RCC 7860 (cell line): ENCODE measurements around the gene HLA-DRB1.
"Not testable (repeated sequence)": the region's sequence is repeated elsewhere in the genome, so short reads cannot be mapped to it uniquely, and the experiment has no call there.

Experiments
- DNase-seq: peaks from one replicate; pipeline ENCODE4 v3.0.0-alpha.2; 2015; ENCODE audit warnings: low spot score
- FAIRE-seq: peaks from 2 replicates; lab custom pipeline; 2012; peaks lifted over from hg19 to GRCh38; lab: Jason Lieb, UNC

The HLA-DRB1 gene

GRCh38 chr6:32565511-32565910 lies 24.1 kb downstream of the HLA-DRB1 start:
- FAIRE-seq = no peak
- no peak for DNase-seq

DNA sequence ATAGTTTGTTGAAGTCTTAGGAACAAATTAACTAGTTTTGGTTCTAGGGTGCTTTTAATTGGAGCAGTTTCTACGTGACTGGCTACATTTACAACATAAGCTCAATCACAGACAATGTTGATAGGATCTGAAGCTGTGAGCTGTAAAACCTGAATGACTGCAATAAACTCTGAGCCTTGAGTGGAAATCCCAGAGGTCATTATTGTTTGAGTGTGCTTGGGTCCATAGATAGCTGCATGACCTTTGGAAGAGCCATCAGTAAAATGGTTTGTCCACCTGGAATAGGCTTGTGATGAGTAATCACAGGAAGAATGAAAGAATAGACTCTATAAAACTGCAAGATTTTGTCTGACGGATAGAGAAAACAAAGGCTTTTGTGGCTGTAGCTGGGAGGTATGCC lies 26.7 kb downstream of the HLA-DRB1 start:
- no peak for FAIRE-seq
- DNase-seq = no peak

- DNase-seq (no peak), FAIRE-seq (no peak)
Observed at GRCh38 chr6:32559747-32560146, 29.9 kb downstream of the HLA-DRB1 start.

GRCh38 chr6:32558426-32559057 lies 31.1 kb downstream of the HLA-DRB1 start:
- FAIRE-seq (no peak), DNase-seq (no peak)

DNA sequence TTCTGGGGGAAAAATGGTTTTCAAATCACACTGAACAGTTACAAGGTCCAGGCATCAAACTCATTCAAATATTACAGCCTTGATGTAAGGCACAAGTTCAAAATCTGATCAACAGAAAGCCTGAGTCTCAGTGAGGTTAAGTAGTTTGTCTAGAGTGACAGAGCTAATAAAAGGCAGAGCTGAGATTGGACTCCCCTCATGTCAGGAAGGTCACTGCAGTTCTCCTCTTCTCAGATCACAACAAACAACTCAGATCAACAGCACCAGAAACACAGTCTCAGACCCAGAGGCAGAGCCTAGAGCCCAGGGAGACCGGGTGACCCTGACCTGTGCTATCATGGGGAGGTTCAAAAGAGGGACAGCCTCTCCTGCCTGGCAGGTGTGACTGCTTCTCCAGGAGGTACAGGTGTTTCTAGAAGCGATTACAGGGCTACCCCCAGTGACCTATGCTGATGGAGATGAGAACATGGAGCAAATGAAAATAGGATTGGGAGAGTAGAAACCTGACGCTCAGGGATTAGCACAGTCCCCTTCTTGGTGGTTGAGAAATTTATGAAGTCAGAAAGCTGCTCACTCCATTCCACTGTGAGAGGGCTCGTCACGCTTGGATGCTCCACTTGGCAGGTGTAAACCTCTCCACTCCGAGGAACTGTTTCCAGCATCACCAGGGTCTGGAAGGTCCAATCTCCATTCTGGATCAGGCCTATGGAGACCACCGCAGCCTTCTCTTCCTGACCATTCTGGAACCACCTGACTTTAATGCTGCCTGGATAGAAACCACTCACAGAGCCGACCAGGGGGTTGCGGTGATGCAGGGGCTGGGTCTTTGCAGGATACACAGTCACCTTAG lies 35.3 kb downstream of the HLA-DRB1 start:
- DNase-seq = no peak
- FAIRE-seq = no peak

DNA sequence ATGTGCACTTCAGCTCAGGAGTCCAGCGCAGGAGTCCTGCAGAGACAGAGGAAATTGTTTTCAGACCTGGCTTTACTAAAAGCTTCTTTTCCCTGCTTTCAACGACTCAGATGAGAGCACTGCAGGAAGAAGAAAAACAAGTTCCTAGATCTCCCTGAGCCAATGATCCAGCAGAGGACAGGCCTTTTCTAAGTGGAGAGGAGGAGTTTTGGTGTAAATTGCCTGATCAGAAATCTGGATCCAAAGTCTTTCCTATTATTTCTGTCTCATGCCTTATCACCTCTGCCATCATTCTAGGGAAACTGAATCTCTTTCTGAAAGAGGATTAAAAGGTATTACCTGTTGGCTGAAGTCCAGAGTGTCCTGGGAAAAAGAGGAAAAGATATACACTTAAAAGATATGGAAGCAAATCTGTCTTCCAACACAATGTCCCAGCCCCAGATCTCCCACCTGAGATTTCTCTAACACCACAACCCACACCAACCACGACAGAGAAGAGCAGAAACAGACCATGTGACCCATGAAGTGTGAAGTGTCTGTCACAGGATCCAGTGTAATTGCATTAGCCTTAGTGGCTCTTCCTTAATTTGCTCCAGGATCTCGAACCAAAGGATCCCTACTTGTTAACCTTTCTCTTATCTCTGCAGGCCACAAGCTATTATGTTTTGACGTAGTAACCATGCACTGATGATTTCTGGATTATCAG lies 36.5 kb downstream of the HLA-DRB1 start:
- FAIRE-seq (no peak), DNase-seq (no peak)

DNA sequence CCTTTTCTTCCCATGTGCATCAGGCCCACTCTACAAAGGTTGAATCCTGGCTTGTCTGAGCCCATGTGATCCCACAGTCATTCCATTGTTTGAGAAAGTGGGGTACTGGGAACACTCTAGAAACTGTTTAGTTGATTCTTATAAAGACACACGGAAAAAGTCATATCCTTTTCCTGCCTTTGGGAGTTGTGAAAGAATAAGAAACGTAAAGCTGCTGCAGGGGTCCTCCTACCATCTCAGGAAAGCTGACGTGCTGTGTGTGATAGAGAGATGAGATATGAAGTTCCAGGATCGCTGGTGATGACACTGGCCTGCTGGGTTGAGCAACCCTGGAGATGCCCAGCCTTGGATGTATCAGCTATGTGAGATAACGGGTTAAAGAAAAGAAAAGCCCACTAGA lies 38.2 kb downstream of the HLA-DRB1 start:
- no peak for DNase-seq
- no peak for FAIRE-seq

GRCh38 chr6:32539839-32540238 lies 49.8 kb downstream of the HLA-DRB1 start:
- no peak for DNase-seq
- no peak for FAIRE-seq

GRCh38 chr6:32530431-32530793 lies 59.2 kb downstream of the HLA-DRB1 start:
- not testable (repeated sequence) for DNase-seq

DNA sequence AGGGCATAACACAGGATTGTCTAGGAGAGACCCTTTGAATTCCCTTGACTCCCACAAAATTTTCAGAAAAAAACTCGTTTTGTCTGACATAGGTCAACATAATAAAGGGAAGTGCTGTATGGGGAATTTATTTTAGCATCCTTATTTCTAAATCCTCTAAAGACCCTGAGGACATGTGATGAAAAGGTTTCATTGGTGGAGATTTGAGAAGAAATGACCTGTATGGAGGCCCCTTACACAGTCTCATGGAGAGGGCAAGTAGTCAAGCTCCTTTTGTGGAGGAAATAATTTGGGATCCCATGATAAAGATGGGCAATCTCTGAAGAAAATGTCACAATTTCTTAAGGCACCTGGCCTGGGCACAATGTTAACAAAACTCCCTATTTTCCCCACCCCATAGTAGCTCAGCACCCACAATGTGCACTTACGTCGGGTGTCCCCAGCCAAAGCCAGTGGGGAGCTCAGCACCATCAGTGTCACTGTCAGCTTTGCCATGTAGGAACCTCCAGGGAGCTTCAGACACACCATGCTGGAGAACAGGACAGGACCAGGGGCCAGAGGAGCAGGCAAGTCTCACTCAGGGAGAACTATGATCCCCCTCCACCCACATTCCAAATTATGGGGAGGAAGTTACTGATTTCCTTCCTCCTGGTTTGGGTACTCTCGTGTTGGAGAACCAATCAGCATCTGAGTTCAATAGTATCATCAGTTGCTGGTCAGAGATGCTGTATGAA lies 59.8 kb downstream of the HLA-DRB1 start, which contains the start of gene HLA-DRB5:
Gene HLA-DRB5 (minus strand): TSS at position 591 of the 734 bp plus-strand sequence. CDS start 63 bp downstream, at position 528.
- no peak for DNase-seq
- no peak for FAIRE-seq

More at GRCh38 chr6:32530431-32530793, 59.2 kb downstream of the HLA-DRB1 start:
- FAIRE-seq = not testable (repeated sequence)
